Tibial nerve (tissue), 4 donors: ENCODE results near the gene ZNF35. TPM values are rescaled to one million over a fixed set of nuclear protein-coding genes. Genes with fewer than 3 reads are reported as not detected.
"Not testable (repeated sequence)": the region's sequence is repeated elsewhere in the genome, so short reads cannot be mapped to it uniquely, and the experiment has no call there.

Experiments used
- DNase-seq, 2 donors: peaks; one replicate each; pipeline ENCODE4 v3.0.0-alpha.2; 2019; ENCODE audit warnings: low spot score in 2 of 2
- H3K27ac ChIP-seq, 4 donors: fragments of 200-600 bp; sonication (generic) in 3 of 4; one replicate each; pipeline ENCODE4 v1.5.1; 2017 to 2019; ENCODE audit warnings: mild to moderate bottlenecking in 1 of 4
- H3K27me3 ChIP-seq, 2 donors: fragments of 200-600 bp; sonication (generic) in 1 of 2; one replicate each; pipeline versions ENCODE4 v1.5.1 to v1.6.0; 2017 to 2019
- H3K36me3 ChIP-seq, 3 donors: fragments of 200-600 bp; sonication (generic); one replicate each; pipeline ENCODE4 v1.5.1; 2018 to 2019
- H3K4me1 ChIP-seq, 4 donors: fragments of 200-600 bp; sonication (generic) in 3 of 4; one replicate each; pipeline ENCODE4 v1.5.1; 2017 to 2019
- H3K4me3 ChIP-seq, 4 donors: fragments of 200-600 bp; sonication (generic) in 3 of 4; one replicate each; pipeline ENCODE4 v1.5.1; 2017 to 2019; ENCODE audit warnings: mild to moderate bottlenecking in 1 of 4, moderate library complexity in 1 of 4
- H3K9me3 ChIP-seq, 4 donors: fragments of 200-600 bp; sonication (generic) in 3 of 4; one replicate each; pipeline ENCODE4 v1.5.1; 2017 to 2019
- EP300 ChIP-seq, 2 donors: sonication (generic); formaldehyde crosslinking; IDR thresholded peaks; one replicate each; pipeline ENCODE4 v1.6.1; 2017; ENCODE audit warnings: antibody characterized with exemption in 2 of 2, mild to moderate bottlenecking in 1 of 2
- POLR2A ChIP-seq, 2 donors: fragments of 450-650 bp; IDR thresholded peaks; one replicate each; pipeline ENCODE4 v1.6.1; 2017; ENCODE audit warnings: antibody characterized with exemption in 2 of 2, mild to moderate bottlenecking in 2 of 2, moderate library complexity in 2 of 2
- WGBS, 2 donors: methylation state at CpG; one replicate each; pipeline ENCODE4 v1.1.5; 2018; 5-methylcytosine and 5-hydroxymethylcytosine counted together
- total RNA-seq, 4 donors: library from RNA; depleted of rRNA; stranded (reverse); fragments of >200 nt; gene quantifications; one replicate each; pipeline ENCODE4 v1.1.0, GENCODE V29; 2016
- TF ChIP-seq, protein P1 (sequence below), 5 experiments: fragments of 200-600 bp in 3 of 5; fragments of 450-650 bp in 2 of 5; sonication (generic) in 3 of 5; IDR thresholded peaks; one replicate each; pipeline ENCODE4 v1.5.1; 2016 to 2019; ENCODE audit warnings: antibody characterized with exemption in 5 of 5, mild to moderate bottlenecking in 3 of 5, moderate library complexity in 2 of 5

ZNF35 gene
- total RNA-seq, 4 donors from 2014 or later = 11.9 to 25.1 (median 16.5) TPM

DNA sequence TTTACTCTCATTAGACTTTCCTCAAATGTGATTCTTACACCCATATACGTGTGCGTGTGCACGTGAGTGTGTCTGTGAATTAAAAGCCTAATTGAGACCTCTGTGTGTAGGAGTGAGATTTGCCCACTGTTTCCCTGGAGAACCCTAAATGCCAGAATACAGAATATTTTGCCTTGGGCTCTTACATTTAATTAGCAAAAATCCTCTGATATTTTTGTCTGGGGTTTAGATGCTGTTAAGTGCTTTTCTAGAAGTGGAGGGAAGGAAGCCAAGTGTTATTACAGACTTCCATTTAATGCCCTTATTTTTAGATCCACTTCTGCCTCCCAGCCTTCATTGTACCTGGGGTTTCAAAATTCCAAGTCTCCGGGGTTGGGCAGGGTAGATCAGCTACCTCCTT lies 17.8 kb downstream of the ZNF35 start:
- TF ChIP-seq, protein P1, sequence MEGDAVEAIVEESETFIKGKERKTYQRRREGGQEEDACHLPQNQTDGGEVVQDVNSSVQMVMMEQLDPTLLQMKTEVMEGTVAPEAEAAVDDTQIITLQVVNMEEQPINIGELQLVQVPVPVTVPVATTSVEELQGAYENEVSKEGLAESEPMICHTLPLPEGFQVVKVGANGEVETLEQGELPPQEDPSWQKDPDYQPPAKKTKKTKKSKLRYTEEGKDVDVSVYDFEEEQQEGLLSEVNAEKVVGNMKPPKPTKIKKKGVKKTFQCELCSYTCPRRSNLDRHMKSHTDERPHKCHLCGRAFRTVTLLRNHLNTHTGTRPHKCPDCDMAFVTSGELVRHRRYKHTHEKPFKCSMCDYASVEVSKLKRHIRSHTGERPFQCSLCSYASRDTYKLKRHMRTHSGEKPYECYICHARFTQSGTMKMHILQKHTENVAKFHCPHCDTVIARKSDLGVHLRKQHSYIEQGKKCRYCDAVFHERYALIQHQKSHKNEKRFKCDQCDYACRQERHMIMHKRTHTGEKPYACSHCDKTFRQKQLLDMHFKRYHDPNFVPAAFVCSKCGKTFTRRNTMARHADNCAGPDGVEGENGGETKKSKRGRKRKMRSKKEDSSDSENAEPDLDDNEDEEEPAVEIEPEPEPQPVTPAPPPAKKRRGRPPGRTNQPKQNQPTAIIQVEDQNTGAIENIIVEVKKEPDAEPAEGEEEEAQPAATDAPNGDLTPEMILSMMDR (IDR thresholded peaks at IDR 0.05) = no peak
- no peak for TF ChIP-seq POLR2A (IDR thresholded peaks at IDR 0.05)
- Histone ChIP-seq H3K36me3 (peaks cover 0 to 27% (median 0%) of the 10 kb centered on the region in 3 donors), H3K9me3 (peaks cover 0 to 64% (median 0%) of the 10 kb centered on the region in 4 donors), H3K4me1 (no peaks in the 10 kb centered on the region), H3K27me3 (no peaks in the 10 kb centered on the region), H3K27ac (no peak overlapping the region), H3K4me3 (no peak overlapping the region)
- 92% methylated on average over 4 of the region's 4 CpGs for WGBS, 2 donors
- no peak for DNase-seq

DNA sequence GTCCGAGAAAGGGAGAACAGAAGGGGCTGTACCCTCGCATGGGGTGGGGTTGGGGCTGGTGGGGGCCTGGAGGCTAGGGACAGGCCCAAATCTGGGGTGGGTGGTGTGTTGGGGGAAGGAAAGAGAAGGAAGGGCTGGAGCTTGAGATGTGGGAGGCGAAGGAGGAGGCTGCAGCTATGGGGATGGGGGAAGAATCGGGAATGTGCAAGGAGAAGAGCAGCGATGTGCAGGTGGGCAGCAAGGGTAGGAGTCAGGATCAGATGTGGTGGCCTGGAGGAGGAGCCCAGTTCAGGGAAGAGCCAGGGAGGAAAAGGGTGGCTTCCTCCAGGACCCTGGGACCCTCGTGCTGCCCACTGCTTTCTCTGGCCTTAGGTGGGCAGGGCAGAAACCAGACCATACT lies 21.2 kb downstream of the ZNF35 start:
- Histone ChIP-seq H3K27me3 (no peaks in the 10 kb centered on the region), H3K36me3 (peaks cover 0 to 9% (median 0%) of the 10 kb centered on the region in 3 donors), H3K4me3 (no peak overlapping the region), H3K9me3 (peaks cover 0 to 67% (median 0%) of the 10 kb centered on the region in 4 donors), H3K27ac (no peak overlapping the region), H3K4me1 (no peaks in the 10 kb centered on the region)
- no peak for TF ChIP-seq EP300 (IDR thresholded peaks at IDR 0.05)
- TF ChIP-seq POLR2A (IDR thresholded peaks at IDR 0.05) = no peak
- TF ChIP-seq, protein P1 (IDR thresholded peaks at IDR 0.05) = no peak
- no peak for DNase-seq
- WGBS, 2 donors = 84 to 85% methylated on average over 6 of the region's 6 CpGs

DNA sequence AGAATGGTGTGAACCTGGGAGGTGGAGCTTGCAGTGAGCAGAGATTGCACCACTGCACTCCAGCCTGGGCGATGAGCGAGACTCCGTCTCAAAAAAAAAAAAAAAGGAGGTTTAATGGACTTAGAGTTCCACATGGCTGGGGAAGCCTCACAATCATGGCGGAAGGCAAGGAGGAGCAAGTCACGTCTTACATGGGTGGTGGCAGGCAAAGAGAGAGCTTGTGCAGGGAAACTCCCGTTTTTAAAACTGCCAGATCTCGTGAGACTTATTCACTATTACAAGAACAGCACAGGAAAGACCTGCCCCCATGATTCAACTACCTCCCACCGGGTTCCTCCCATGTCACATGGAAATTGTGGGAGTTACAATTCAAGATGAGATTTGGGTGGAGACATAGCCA lies 24.9 kb downstream of the ZNF35 start:
- 91% methylated on average over 8 of the region's 8 CpGs for WGBS, 2 donors
- H3K27ac ChIP-seq, H3K4me1 ChIP-seq, H3K4me3 ChIP-seq, H3K27me3 ChIP-seq, DNase-seq: not testable (repeated sequence)
- peaks cover 0 to 72% (median under 1%) of the 10 kb centered on the region in 4 donors for H3K9me3 ChIP-seq
- H3K36me3 ChIP-seq = peaks cover 0 to 15% (median 0%) of the 10 kb centered on the region in 3 donors

DNA sequence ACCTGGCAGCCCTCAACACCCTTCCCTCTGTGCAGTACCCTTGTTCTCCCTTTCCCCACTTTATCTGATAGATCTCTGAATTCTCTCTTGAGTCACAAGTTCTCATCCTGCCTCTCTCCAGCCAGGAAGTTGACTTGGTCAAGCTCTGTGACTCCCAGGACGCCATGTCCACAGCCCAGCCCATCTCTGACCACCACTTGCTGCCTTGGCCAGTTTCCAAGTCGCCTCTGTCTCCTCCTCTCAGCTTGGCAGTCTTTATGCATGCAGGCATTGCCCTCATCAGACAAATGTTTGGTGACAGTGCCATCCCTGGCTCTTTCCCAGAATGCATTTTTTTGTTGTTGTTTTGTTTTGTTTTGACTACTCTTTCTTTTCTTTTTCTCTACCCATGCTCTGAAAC lies 25.7 kb downstream of the ZNF35 start:
- 63 to 66% methylated on average over 2 of the region's 2 CpGs for WGBS, 2 donors
- Histone ChIP-seq H3K4me1 (no peaks in the 10 kb centered on the region), H3K4me3 (no peak overlapping the region), H3K27ac (no peak overlapping the region), H3K9me3 (peaks cover 0 to 77% (median 2%) of the 10 kb centered on the region in 4 donors), H3K27me3 (no peaks in the 10 kb centered on the region), H3K36me3 (peaks cover 0 to 18% (median 0%) of the 10 kb centered on the region in 3 donors)
- TF ChIP-seq EP300 (IDR thresholded peaks at IDR 0.05) (no peak), POLR2A (IDR thresholded peaks at IDR 0.05) (no peak)
- TF ChIP-seq, protein P1 (IDR thresholded peaks at IDR 0.05) = no peak
- no peak for DNase-seq

DNA sequence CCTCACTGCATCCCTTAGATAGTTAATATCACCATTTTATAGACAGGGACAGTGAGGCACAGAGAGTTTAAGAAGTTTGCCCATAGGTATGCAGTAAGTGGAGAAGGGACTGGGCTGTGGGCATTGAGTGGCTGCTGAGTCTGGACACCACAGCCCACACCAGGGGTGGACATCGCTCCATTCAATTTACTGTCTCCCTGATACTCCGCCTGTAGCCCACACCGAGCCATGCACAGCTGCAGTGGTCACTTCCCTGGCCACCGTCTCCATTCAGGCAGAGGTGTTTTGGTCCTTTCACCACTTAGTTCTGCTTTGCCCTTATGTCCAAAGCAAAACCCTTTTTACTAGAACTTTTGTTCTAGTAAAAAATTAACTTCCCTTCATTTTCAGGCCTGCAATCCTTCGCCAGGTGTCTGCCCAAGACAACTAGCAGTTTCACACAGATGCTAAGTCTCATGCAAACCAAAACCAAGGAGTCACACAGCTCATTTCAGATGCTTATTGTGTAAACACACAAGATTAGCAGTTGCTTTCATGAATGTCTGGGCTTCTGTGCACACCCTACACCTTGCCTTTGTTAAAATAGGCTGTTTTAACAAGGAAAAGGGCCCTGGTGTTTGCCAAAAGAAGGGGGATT lies 30.1 kb downstream of the ZNF35 start:
- no peak overlapping the region for H3K4me3 ChIP-seq

More for the DNA sequence above, 30.1 kb downstream of the ZNF35 start:
- Histone ChIP-seq H3K9me3 (peaks cover 0 to 83% (median 8%) of the 10 kb centered on the region in 4 donors), H3K4me1 (no peaks in the 10 kb centered on the region), H3K27me3 (no peaks in the 10 kb centered on the region), H3K36me3 (peaks cover 0 to 39% (median 0%) of the 10 kb centered on the region in 3 donors), H3K27ac (no peak overlapping the region)
- no peak for DNase-seq
- TF ChIP-seq POLR2A (IDR thresholded peaks at IDR 0.05) (no peak), EP300 (IDR thresholded peaks at IDR 0.05) (no peak)
- TF ChIP-seq, protein P1 (IDR thresholded peaks at IDR 0.05) = no peak
- WGBS, 2 donors = 95 to 98% methylated on average over 5 of the region's 5 CpGs
